HG02938 (cell line): ENCODE results near the gene USH2A.
A peak's percentile ranks its signal among the peaks of the same experiment; 100 is the strongest.

Experiments used
- ATAC-seq: cut with Tn5 transposase; IDR thresholded peaks from one replicate; pipeline ENCODE4 v1.9.1; 2021; ENCODE audit warnings: mild to moderate bottlenecking, moderate library complexity; ENCODE audit not compliant: unreplicated experiment

Gene USH2A

GRCh38 chr1:215651867-215652266 lies 771.4 kb downstream of the USH2A start:
- ATAC-seq: no peak

GRCh38 chr1:215650446-215651149 lies 772.6 kb downstream of the USH2A start:
- ATAC-seq: no peak

- no peak for ATAC-seq
Measured at GRCh38 chr1:215648957-215649356, 774.3 kb downstream of the USH2A start.

- no peak for ATAC-seq
Measured at GRCh38 chr1:215647738-215648137, 775.5 kb downstream of the USH2A start.

GRCh38 chr1:215645861-215646260 lies 777.4 kb downstream of the USH2A start:
- no peak for ATAC-seq

- no peak for ATAC-seq
Measured at GRCh38 chr1:215645182-215645581, 778.1 kb downstream of the USH2A start.

- ATAC-seq: no peak
Measured at GRCh38 chr1:215643592-215644321, 779.5 kb downstream of the USH2A start.

GRCh38 chr1:215640429-215641148 lies 782.7 kb downstream of the USH2A start:
- ATAC-seq: no peak

GRCh38 chr1:215637041-215637573 lies 786.1 kb downstream of the USH2A start:
- no peak for ATAC-seq

- ATAC-seq: no peak
Measured at GRCh38 chr1:215636258-215636965, 786.8 kb downstream of the USH2A start.

GRCh38 chr1:215635827-215636226 lies 787.4 kb downstream of the USH2A start:
- ATAC-seq: no peak

GRCh38 chr1:215631489-215631888 lies 791.8 kb downstream of the USH2A start:
- no peak for ATAC-seq

GRCh38 chr1:215631040-215631439 lies 792.2 kb downstream of the USH2A start:
- ATAC-seq: no peak

- no peak for ATAC-seq
Measured at GRCh38 chr1:215625949-215626348, 797.3 kb downstream of the USH2A start.

GRCh38 chr1:215623162-215623561 lies 800.1 kb downstream of the USH2A start:
- ATAC-seq: no peak

- no peak for ATAC-seq
Measured at GRCh38 chr1:215617979-215618378, 805.3 kb downstream of the USH2A start.

GRCh38 chr1:215612391-215612790 lies 810.9 kb downstream of the USH2A start:
- no peak for ATAC-seq

- ATAC-seq: no peak
Measured at GRCh38 chr1:215608646-215609045, 814.6 kb downstream of the USH2A start.

- no peak for ATAC-seq
Measured at GRCh38 chr1:215607412-215607811, 815.8 kb downstream of the USH2A start.

- ATAC-seq: peak; percentile 48
Measured at GRCh38 chr1:215606564-215607168, 816.6 kb downstream of the USH2A start.
